Activated CD4-positive, alpha-beta T cell treated with anti-CD3 and anti-CD28 coated beads for 36 hours (primary cell): ENCODE measurements around the gene PIK3R5. TPM values are rescaled to one million over a fixed set of nuclear protein-coding genes. Genes with fewer than 3 reads are reported as not detected.
"Not testable (repeated sequence)": the region's sequence is repeated elsewhere in the genome, so short reads cannot be mapped to it uniquely, and the experiment has no call there.

Experiments used
- ATAC-seq: fragments of 200-7000 bp; cut with Tn5 transposase; one replicate; pipeline ENCODE4 v1.10.0; 2021; ENCODE audit warnings: mild to moderate bottlenecking, moderate library complexity
- CTCF ChIA-PET: fragments of 350-600 bp; sonication (Branson Sonifier 250); formaldehyde crosslinking; loops from one replicate; lab custom pipeline; 2021; ENCODE audit warnings: antibody characterized with exemption; lab: Charles Lee
- POLR2A ChIA-PET: fragments of 350-600 bp; sonication (Branson Sonifier 250); formaldehyde crosslinking; loops from one replicate; lab custom pipeline; 2021; ENCODE audit warnings: antibody characterized with exemption, inconsistent platforms; lab: Charles Lee
- DNase-seq: peaks from one replicate; pipeline ENCODE4 v3.0.0-alpha.2; 2020
- H3K27ac Mint-ChIP-seq: one replicate; pipeline ENCODE4 v1.8.0; 2021; ENCODE audit warnings: mixed read lengths
- H3K27me3 Mint-ChIP-seq: one replicate; pipeline ENCODE4 v1.8.0; 2021; ENCODE audit warnings: mixed read lengths
- H3K36me3 Mint-ChIP-seq: one replicate; pipeline ENCODE4 v1.8.0; 2021; ENCODE audit warnings: low read depth, mixed read lengths
- H3K4me1 Mint-ChIP-seq: one replicate; pipeline ENCODE4 v1.8.0; 2021; ENCODE audit warnings: mixed read lengths
- H3K4me3 Mint-ChIP-seq: one replicate; pipeline ENCODE4 v1.8.0; 2021; ENCODE audit warnings: mild to moderate bottlenecking, moderate library complexity, mixed read lengths
- H3K9me3 Mint-ChIP-seq: one replicate; pipeline ENCODE4 v1.8.0; 2021; ENCODE audit warnings: low read depth, mixed read lengths
- intact Hi-C, 2 experiments: fragments of 100-400 bp; cut with DNase I in 1 of 2; cut with micrococcal nuclease in 1 of 2; formaldehyde crosslinking; loops; one replicate each; pipeline versions ENCODE4 v1.14.2 to v1.15.1; 2022 to 2024; cut with DNase I, micrococcal nuclease
- total RNA-seq, 2 experiments: library from RNA; stranded (reverse); gene quantifications; one replicate each; pipeline ENCODE4 v1.2.3, GENCODE V29; 2021

PIK3R5 gene
- total RNA-seq, 2 experiments from 2014 or later: 20.4 to 29.2 TPM

DNA sequence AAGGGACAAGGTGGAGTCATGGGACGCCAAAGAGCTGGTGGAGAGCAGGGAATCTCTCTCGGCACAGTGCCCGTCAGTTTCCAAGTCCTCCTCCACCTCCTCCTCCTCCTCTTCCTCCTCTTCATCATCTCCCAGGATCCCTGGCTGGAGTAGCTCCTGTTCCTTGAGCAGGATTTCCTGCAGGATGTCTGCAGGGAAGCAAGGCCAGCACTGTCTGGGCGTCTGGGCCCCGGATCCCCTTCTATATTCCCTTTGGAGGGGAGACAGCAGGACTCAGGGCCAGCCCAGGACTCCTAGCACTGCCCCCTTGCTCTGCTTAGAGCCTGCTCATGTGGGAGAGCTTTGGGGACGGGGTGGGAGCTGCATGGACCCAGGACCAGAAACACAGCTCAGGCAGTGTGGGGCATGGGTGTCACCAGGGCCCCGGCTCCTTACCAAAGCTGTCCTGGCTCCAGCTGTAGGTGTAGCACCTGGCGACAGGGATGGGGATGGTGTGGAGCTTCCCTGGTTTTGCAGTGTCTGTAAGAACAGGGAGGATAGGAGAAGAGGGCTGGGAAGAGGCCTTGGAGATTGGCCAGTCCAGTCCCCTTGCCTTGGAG, 76.7 kb downstream of the PIK3R5 start:
- H3K27ac Mint-ChIP-seq: no peak overlapping the region
- H3K4me3 Mint-ChIP-seq: no peak overlapping the region
- CTCF ChIA-PET: interaction anchor here (0.6 to 1.6 kb wide), 2 partner anchors 110 to 234 kb away, joined by 3 to 4 read pairs; no protein-coding TSS in a partner anchor
- ATAC-seq (no peak), DNase-seq (no peak)
- H3K9me3 Mint-ChIP-seq: no peaks in the 10 kb centered on the region
- peaks cover 12% of the 10 kb centered on the region for H3K4me1 Mint-ChIP-seq
- peaks cover 27% of the 10 kb centered on the region for H3K36me3 Mint-ChIP-seq
- intact Hi-C loops: no loop called here
- POLR2A ChIA-PET: no interaction called here
- no peaks in the 10 kb centered on the region for H3K27me3 Mint-ChIP-seq

DNA sequence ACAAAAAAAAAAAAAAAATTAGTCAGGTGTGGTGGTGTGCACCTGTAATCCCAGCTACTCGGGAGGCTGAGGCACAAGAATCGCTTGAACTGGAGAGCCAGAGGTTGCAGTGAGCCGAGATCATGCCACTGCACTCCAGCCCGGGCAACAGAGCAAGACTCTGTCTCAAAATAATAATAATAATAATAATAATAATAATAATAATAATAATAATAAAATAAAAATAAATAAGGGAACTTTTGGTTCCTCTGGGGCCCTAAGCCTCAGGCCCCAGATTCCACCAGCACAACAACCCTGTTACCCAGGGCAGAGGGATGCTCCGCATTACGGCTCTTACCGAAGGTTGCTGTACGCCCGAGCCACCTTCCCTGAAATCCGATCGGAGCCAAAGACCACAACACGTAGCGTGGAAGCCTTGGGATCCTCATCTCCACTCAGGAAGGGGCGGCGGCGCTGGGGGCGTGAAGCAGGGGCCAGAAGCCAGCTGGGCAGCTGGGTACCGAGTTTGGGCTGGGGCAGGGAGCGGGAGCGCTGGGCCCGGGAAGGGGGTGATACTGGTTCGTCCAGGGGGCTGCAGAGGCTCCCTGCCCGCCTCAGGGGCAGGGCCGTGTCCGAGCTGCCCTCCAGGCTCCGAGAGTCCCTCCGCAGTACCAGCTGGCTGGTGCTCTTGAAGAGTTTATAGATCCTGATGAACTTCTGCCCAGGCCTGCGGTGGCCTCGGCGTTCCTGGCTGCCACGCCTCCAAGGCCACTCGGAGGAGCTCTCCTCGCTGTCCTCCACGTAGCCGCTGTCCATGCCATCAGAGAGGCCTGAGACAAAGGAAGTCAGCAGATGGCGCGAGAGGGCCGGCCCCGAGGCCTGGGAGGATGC, 77.4 kb downstream of the PIK3R5 start:
- DNase-seq (no peak), ATAC-seq (no peak)
- no peaks in the 10 kb centered on the region for H3K27me3 Mint-ChIP-seq
- intact Hi-C loops: no loop called here
- ChIA-PET POLR2A (interaction anchor here (0.6 kb wide), 1 partner anchor 1756 kb away, joined by 4 read pairs; no protein-coding TSS in a partner anchor), CTCF (interaction anchor here (0.6 to 1.6 kb wide), 2 partner anchors 111 to 235 kb away, joined by 3 to 4 read pairs; no protein-coding TSS in a partner anchor)
- no peak overlapping the region for H3K4me3 Mint-ChIP-seq
- no peaks in the 10 kb centered on the region for H3K9me3 Mint-ChIP-seq
- H3K4me1 Mint-ChIP-seq: peaks cover 12% of the 10 kb centered on the region
- H3K36me3 Mint-ChIP-seq: peaks cover 30% of the 10 kb centered on the region
- H3K27ac Mint-ChIP-seq: no peak overlapping the region

- H3K4me3 Mint-ChIP-seq: no peak overlapping the region
- no peak for ATAC-seq
- ChIA-PET POLR2A (no interaction called here), CTCF (interaction anchor here (0.8 kb wide), 1 partner anchor 11 kb away, joined by 3 read pairs; no protein-coding TSS in a partner anchor)
- H3K9me3 Mint-ChIP-seq: no peaks in the 10 kb centered on the region
- H3K4me1 Mint-ChIP-seq: peaks cover 5% of the 10 kb centered on the region
- no peak for DNase-seq
- H3K36me3 Mint-ChIP-seq: peaks cover 31% of the 10 kb centered on the region
- intact Hi-C loops: no loop called here
- no peak overlapping the region for H3K27ac Mint-ChIP-seq
- no peaks in the 10 kb centered on the region for H3K27me3 Mint-ChIP-seq
These were observed 78.2 kb downstream of the PIK3R5 start for GRCh38 chr17:8887301-8887700.

DNA sequence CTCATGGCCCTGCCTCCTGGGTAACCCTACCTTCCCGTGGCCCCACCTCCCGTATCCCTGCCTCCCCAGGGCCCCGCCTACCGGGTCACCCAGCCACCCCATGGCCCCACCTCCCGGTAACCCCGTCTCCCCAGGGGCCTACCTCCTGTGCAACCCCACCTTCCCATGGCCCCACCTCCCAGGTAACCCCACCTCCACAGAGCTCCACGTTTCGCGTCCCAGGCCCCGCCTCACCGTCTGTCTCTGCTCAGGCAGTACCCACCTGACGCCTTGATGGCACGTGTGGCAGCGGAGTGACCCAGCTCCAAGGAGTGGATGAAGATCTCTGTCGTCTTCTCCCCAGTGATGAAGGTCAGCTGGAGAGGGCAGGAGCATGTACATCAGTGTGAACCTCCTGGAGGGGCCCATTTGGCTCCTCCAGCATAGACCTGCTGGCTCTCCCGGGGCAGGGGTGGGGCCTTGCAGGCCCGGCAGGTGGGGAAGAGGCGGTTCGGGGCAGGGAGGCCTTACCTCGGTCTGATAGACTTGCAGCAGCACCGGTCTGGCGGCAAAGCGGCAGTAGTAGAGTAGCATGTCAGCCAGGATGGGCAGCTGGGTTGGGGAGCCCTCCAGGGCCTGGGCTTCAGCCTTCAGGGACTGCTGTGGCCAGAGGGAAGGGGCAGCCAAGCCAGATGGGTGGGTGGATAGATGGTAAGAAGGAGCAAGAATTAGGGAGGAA, 79.4 kb downstream of the PIK3R5 start:
- Mint-ChIP-seq H3K4me3 (no peak overlapping the region), H3K4me1 (no peaks in the 10 kb centered on the region), H3K27ac (peak overlapping the region; percentile 37), H3K9me3 (no peaks in the 10 kb centered on the region), H3K36me3 (peaks cover 30% of the 10 kb centered on the region), H3K27me3 (no peaks in the 10 kb centered on the region)
- ATAC-seq (no peak), DNase-seq (peak; percentile 45)
- POLR2A ChIA-PET: interaction anchor here (0.6 kb wide), 1 partner anchor 56 kb away, joined by 3 read pairs; no protein-coding TSS in a partner anchor
- intact Hi-C loops: loop anchor here in 1 of 2 experiments (1.0 kb wide), 1 partner anchor 79 kb away; the partner anchor contains the start of gene PIK3R5
- CTCF ChIA-PET: interaction anchor here (0.8 kb wide), 1 partner anchor 78 kb away, joined by 3 read pairs; no protein-coding TSS in a partner anchor

DNA sequence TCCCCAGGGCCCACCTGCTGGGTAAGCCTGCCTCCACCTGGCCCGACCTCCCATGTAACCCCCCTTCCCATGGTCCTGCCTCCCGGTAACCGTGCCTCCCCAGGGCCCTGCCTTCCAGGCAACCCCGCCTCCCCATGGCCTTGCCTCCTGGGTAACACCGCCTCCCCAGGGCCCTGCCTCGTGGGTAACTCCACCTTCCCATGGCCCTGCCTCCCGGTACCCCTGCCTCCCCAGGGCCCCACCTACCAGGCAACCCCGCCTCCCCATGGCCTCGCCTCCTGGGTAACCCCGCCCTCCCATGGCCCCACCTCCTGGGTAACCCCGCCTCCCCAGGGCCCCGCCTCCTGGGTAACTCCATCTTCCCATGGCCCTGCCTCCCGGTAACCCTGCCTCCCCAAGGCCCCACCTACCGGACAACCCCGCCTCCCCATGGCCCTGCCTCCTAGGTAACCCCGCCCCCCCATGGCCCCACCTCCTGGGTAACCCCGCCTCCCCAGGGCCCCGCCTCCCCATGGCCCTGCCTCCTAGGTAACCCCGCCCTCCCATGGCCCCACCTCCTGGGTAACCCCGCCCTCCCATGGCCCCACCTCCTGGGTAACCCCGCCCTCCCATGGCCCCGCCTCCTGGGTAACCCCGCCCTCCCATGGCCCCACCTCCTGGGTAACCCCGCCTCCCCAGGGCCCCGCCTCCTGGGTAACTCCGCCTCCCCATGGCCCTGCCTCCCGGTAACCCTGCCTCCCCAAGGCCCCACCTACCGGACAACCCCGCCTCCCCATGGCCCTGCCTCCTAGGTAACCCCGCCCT, 80.1 kb downstream of the PIK3R5 start:
- H3K4me3 Mint-ChIP-seq, H3K9me3 Mint-ChIP-seq, H3K27me3 Mint-ChIP-seq, H3K27ac Mint-ChIP-seq, H3K4me1 Mint-ChIP-seq, POLR2A ChIA-PET, CTCF ChIA-PET: not testable (repeated sequence)
- DNase-seq (peak; percentile 75), ATAC-seq (peak; percentile 76)
- intact Hi-C loops: loop anchor here in 1 of 2 experiments (1.0 kb wide), 1 partner anchor 80 kb away; the partner anchor contains the start of gene PIK3R5
- peaks cover 29% of the 10 kb centered on the region for H3K36me3 Mint-ChIP-seq

DNA sequence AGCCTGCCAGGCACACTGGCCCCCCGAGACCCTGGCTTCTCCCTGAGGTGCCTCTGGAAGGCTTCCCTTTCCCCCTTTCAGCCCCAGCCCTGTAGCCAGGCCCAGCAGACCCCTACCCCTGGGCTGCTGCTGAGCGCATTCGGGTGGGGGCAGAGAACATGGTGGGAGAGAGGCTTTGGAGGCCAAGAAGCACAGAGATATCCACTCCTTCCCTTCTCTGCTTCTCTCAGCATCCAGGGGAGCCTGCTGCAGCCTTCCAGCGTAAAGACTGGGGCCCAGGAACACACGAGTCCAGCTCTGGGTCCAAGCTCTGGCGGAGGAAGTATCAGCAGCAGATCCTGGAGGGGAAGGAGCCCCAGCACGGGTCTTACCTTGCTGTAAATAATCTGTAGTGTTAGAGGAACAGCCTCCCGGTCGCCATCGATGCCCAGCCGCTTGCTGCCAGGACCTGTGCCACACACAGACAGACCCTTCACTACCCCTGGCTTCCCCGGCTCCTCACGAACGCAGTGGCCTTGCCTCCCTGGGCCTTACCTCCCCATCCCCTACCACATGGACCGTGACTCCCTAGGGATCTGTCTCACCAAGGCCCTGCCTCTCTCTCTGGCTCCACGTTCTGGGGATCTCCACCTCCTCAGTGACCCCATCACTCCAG, 81.0 kb downstream of the PIK3R5 start:
- DNase-seq (no peak), ATAC-seq (no peak)
- H3K27ac Mint-ChIP-seq: no peak overlapping the region
- ChIA-PET CTCF (interaction anchor here (0.6 kb wide), 1 partner anchor 390 kb away, joined by 3 read pairs; no protein-coding TSS in a partner anchor), POLR2A (no interaction called here)
- intact Hi-C loops: no loop called here
- no peak overlapping the region for H3K4me3 Mint-ChIP-seq
- no peaks in the 10 kb centered on the region for H3K4me1 Mint-ChIP-seq
- no peaks in the 10 kb centered on the region for H3K27me3 Mint-ChIP-seq
- H3K36me3 Mint-ChIP-seq: peaks cover 26% of the 10 kb centered on the region
- H3K9me3 Mint-ChIP-seq: no peaks in the 10 kb centered on the region

GRCh38 chr17:8883353-8883752, 82.2 kb downstream of the PIK3R5 start:
- Mint-ChIP-seq H3K27me3 (no peaks in the 10 kb centered on the region), H3K36me3 (peaks cover 26% of the 10 kb centered on the region), H3K27ac (no peak overlapping the region), H3K4me3 (no peak overlapping the region), H3K9me3 (no peaks in the 10 kb centered on the region), H3K4me1 (no peaks in the 10 kb centered on the region)
- CTCF ChIA-PET: no interaction called here
- POLR2A ChIA-PET: no interaction called here
- DNase-seq: no peak
- no peak for ATAC-seq
- intact Hi-C loops: no loop called here

DNA sequence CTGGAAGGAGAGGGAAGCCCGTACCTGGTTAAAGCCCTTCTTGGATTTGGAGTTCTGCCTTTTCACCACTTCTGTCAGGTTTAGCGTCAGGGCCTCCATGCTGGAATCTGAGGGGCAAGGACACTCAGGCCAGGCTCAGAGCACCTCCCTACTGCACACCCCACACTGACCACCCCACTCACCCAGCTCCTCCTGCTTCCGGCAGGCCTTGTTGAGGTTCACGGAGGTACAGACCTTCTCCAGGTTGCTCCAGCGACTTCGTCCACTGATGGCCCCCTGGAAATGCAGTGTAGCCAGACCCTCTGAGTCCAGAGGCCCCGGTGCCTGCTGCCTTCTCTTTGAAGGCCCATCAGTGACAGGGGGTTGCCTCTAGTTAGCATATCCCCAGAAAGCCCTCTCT, 83.9 kb downstream of the PIK3R5 start:
- Mint-ChIP-seq H3K4me1 (no peaks in the 10 kb centered on the region), H3K4me3 (no peak overlapping the region), H3K9me3 (no peaks in the 10 kb centered on the region), H3K36me3 (peaks cover 28% of the 10 kb centered on the region), H3K27me3 (no peaks in the 10 kb centered on the region), H3K27ac (no peak overlapping the region)
- no peak for DNase-seq
- ChIA-PET POLR2A (no interaction called here), CTCF (interaction anchor here (0.5 to 1.1 kb wide), 3 partner anchors 11 to 695 kb away, joined by 3 to 4 read pairs (median 3); partner anchors contain the start of gene CFAP52)
- intact Hi-C loops: no loop called here
- no peak for ATAC-seq

DNA sequence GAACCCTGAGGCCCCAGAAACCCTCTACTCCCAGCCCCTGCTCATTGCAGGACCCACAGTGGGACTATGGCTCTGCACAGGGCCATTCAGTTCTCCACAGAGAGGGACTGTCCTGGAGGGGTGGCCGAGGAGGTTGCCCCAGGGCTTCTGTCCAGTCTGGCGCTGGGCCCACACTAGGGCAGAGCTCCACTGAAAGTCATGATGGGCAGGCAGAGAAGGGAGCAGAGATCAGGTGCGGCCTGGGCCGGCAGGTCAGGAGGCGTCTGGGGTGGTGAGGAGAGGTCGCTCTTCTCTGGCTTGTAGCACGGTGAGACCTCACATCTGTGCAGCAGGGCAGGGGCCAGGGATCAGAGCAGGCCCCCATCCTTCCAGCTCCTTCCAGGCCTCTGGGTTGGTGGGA, 85.0 kb downstream of the PIK3R5 start:
- Mint-ChIP-seq H3K36me3 (peaks cover 22% of the 10 kb centered on the region), H3K27me3 (no peaks in the 10 kb centered on the region), H3K4me1 (no peaks in the 10 kb centered on the region), H3K9me3 (no peaks in the 10 kb centered on the region), H3K27ac (peak overlapping the region; percentile 4), H3K4me3 (no peak overlapping the region)
- POLR2A ChIA-PET: no interaction called here
- CTCF ChIA-PET: interaction anchor here (0.6 kb wide), 1 partner anchor 20 kb away, joined by 3 read pairs; no protein-coding TSS in a partner anchor
- DNase-seq: no peak
- ATAC-seq: no peak
- intact Hi-C loops: no loop called here

DNA sequence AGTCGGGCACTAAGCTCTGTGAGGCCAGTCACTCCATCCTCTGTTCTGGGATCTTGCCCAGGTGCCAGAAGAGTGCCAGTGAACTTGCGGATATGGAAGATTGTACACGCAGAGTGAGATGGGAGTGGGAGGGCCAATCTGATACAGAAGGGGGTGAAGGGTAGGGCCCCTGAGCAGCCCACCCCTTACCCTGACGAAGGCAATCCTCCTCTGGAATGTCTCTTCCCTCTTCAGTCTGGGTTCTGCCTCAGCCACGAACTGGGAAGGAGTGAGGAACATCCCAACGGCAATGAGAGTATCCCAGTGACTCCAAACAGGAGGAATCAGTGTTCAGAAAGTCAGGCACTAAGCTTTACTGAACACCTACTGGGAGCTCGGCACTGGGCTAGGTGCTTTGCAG, 86.1 kb downstream of the PIK3R5 start:
- ChIA-PET POLR2A (no interaction called here), CTCF (interaction anchor here (0.9 kb wide), 1 partner anchor 88 kb away, joined by 3 read pairs; no protein-coding TSS in a partner anchor)
- ATAC-seq (no peak), DNase-seq (no peak)
- Mint-ChIP-seq H3K27ac (no peak overlapping the region), H3K4me3 (no peak overlapping the region), H3K36me3 (peaks cover 22% of the 10 kb centered on the region), H3K4me1 (no peaks in the 10 kb centered on the region), H3K9me3 (no peaks in the 10 kb centered on the region), H3K27me3 (no peaks in the 10 kb centered on the region)
- intact Hi-C loops: no loop called here
